ENCODE data around the gene SORT1. TPM values are rescaled to one million over a fixed set of nuclear protein-coding genes. Genes with fewer than 3 reads are reported as not detected.

Gene SORT1
- total RNA-seq, 2 experiments from 2014 or later: 3.2 to 4.5 TPM

- POLR2A ChIA-PET: interaction anchor here (0.9 kb wide), 1 partner anchor 23 kb away, joined by 3 read pairs; no protein-coding TSS in a partner anchor
- no peaks in the 10 kb centered on the region for H3K36me3 Mint-ChIP-seq (ENCODE audit: low read depth)
- no peak overlapping the region for H3K27ac Mint-ChIP-seq
- peaks cover 2% of the 10 kb centered on the region for H3K4me1 Mint-ChIP-seq
- peaks cover 3% of the 10 kb centered on the region for H3K27me3 Mint-ChIP-seq
- no peak for DNase-seq
- no peak overlapping the region for H3K4me3 Mint-ChIP-seq
- no peaks in the 10 kb centered on the region for H3K9me3 Mint-ChIP-seq
- CTCF ChIA-PET: interaction anchor here (1.3 kb wide), 1 partner anchor 273 kb away, joined by 3 read pairs; no protein-coding TSS in a partner anchor
Observed at GRCh38 chr1:109259674-109260557, 137.8 kb downstream of the SORT1 start.

Other genes with a start within 250 kb of the SORT1 start
- 100 to 1,000 TPM; 193 to 195 TPM for gene SARS1, start 184.0 kb downstream of the SORT1 start, total RNA-seq
- 1 to 10 TPM; 2.0 to 2.2 TPM for gene CELSR2, start 148.4 kb downstream of the SORT1 start, total RNA-seq
- gene PSRC1, start 114.8 kb downstream of the SORT1 start, total RNA-seq: 10 to 100 TPM; 27.0 to 28.7 TPM
- not detected for gene MYBPHL, start 90.9 kb downstream of the SORT1 start, total RNA-seq
- 100 to 1,000 TPM; 170 to 189 TPM for gene PSMA5, start 28.5 kb upstream of the SORT1 start, total RNA-seq
- not detected for gene SYPL2, start 68.6 kb upstream of the SORT1 start, total RNA-seq
- 1 to 10 TPM; 7.0 to 7.6 TPM for gene ATXN7L2, start 86.0 kb upstream of the SORT1 start, total RNA-seq
- 10 to 100 TPM; 19.5 to 21.4 TPM for gene CYB561D1, start 96.2 kb upstream of the SORT1 start, total RNA-seq
- gene AMIGO1, start 111.8 kb upstream of the SORT1 start, total RNA-seq: 1 to 10 TPM; 1.2 to 1.3 TPM
- under 1 TPM in 1 of 2 experiments, not detected in 1; 0.53 TPM for gene GPR61, start 142.0 kb upstream of the SORT1 start, total RNA-seq
- gene GNAI3, start 150.7 kb upstream of the SORT1 start, total RNA-seq: 1 to 10 TPM; 9.4 to 9.6 TPM
- not detected for gene GNAT2, start 221.7 kb upstream of the SORT1 start, total RNA-seq
- 100 to 1,000 TPM; 110 to 122 TPM for gene AMPD2, start 221.9 kb upstream of the SORT1 start, total RNA-seq

Measured in activated CD4-positive, alpha-beta memory T cell treated with anti-CD3 and anti-CD28 coated beads, Interleukin-2, amount 10 ng/mL, durations not matched to agents 7 days and 5 days (primary cell).